NCI-H345 (cell line): ENCODE results near the gene PPM1H.
"Not testable (repeated sequence)": the region's sequence is repeated elsewhere in the genome, so short reads cannot be mapped to it uniquely, and the experiment has no call there.

ENCODE experiments used
- DNase-seq: peaks from one replicate; lab custom pipeline; 2025; lab: John Stamatoyannopoulos, UW

PPM1H gene

GRCh38 chr12:62683776-62684569 is 251.0 kb downstream of the PPM1H start:
- no peak for DNase-seq

DNA sequence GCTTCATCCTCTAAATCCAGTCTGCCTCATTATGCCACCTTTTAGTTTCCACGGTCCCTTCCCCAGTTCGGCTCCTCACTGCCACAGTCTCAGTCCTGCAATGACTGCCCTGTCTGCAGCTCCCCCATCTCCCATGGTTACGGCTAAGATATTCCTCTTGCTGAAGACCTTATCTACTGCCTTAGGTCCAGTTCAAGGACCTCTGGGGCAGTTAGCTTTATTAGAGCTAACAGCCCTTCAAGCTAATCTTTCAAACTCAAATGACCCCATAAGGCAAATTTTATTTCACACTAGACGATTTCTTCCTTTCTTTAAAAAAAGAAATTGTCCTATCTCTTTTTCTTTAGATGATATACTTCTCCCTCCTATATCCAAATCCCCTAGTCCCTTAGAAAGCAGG is 253.6 kb downstream of the PPM1H start:
- DNase-seq, result no peak

DNA sequence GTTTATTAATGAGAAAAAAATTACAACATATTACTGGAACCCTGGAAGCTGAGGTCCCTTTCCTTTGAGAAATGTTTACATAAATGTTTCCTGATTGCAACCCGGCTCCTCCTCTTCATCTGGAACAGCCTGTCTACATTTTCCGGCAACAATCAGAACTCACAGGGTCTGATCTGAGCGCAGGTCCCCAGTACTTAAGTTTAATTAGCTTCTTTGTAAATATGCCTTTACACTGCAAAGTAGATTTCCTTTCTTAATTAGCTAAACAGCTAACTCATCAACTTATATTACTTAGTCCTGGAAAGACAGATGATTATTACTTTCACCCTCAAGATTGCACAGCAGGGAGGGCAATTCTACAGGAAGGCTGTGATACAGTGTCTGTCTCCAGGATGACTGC is 255.3 kb downstream of the PPM1H start:
- no peak for DNase-seq

DNA sequence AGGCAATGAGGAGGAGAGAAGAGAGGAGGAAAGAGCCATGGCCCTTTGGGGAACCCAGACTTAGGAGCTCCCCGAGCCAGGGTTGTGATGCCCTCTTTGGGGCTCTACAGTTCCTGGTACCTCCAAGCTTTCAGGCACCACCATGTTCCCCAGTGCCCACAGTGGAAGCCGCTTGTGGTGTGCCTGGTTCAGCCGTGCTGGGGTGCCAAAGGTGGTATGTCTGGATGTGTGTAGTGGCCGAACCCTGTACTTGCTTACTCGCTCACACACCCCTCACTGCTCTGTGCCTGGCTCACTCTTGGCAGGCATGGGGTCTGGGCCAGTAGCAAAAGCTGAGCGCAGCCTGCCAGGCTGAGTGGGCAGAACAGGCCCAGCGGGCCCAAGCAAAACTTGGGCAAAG is 257.6 kb downstream of the PPM1H start:
- DNase-seq, result no peak

DNA sequence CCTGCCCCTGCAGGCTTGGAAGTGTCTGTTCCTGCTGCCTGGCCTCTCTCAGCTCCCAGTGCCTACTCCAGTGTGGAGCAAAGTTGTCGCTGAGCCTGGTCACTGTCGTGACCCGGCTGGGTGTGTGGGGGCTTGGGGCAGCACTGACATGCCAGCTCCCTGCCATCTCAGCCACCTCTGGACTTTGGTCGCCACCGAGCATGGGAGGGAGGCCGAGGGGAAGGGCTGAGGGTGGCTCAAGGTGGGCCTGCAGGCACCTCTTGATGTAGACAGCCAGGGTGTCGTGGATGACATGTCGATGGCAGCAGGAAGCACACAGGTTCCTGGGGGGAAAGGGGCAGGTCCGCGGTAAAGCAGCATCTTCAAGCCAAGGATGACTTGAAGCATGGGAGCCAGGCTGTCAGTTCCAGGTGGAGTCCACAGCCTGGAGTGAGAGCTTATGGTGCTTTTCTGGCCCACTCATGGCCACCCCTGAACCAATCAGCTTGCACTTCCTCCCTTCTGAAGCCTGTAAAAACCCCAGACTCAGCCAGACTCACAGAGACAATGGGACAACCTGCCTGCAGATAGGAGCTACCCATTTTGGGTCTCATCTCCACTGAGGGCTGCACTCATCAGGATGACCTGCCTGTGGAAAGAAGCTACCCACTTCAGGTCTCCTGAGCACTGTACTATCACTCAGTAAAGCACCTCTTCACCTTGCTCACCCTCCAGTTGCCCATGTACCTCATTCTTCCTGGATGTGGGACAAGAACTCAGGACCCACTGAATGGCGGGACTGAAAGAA is 258.2 kb downstream of the PPM1H start:
- no peak for DNase-seq

- DNase-seq, result no peak
These were observed 261.7 kb downstream of the PPM1H start for GRCh38 chr12:62673028-62673815.

DNA sequence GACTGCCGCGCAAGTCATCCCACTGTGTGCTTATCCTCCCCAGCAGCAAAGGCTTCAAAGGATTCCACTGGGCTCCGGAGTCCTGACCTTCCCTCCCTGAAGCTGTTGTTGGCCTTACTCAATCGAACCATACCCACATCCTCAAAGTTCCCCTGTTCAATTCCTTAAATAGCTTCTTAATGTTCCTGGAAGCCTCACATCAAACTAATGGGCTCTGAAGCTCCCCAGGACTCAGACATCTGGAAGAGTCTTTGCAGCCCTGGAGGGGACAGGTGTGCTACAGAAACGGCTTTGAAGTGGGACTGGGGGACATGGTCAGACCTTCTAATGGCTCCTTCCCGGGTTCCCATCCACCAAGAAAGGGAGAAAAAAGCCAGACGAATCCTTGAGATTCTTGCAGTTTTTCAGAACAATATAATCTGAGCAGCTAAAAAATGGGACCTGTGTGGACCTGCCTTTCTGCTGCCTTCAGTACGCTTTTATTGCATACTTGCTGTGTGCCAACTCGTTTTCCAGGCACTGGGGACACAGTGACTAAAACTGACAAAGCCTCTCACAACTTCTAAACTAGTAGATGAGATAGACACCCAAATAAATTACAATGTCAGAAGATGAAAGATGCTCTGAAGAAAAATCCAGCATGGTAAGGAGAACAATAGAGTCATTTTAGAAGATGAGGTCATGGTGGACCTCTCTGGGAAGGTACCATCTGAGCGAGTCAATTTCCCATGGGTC is 263.8 kb downstream of the PPM1H start:
- no peak for DNase-seq

DNA sequence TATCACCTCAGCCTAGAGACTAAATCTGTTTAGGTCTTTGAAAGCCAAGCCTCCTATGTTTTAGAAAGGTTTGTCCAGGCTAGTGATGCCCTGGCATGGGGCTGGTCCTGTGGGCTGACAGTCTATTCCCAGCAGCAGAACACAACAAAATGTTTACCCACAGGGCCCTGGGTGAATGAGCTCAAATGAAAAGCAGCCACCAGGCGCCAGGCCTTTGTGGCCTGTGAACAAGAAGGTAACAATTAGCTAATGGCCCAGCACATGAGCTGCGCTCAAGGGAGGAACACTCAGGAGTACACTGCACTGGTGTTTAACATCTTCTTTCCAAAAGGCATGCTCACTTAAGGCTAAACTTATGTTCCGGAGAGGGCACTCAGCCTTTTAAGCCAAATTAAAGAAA is 266.2 kb downstream of the PPM1H start:
- no peak for DNase-seq

DNA sequence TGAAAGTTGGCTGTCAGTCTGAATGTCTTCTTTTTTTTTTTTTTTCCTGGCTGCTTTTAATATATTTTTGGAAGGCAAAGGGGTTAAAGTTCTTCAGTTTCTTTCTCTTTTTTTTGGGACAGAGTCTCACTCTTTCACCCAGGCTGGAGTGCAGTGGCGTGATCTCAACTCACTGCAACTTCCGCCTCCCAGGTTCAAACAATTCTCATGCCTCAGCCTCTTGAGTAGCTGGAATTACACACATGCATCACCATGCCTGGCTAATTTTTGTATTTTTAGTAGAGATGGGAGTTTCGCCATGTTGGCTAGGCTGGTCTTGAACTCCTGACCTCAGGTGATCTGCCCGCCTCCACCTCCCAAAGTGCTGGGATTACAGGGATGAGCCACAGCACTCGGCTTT is 270.0 kb downstream of the PPM1H start:
- not testable (repeated sequence) for DNase-seq

- DNase-seq, result no peak
These were observed 274.2 kb downstream of the PPM1H start for GRCh38 chr12:62660756-62661155.

GRCh38 chr12:62659453-62660295 is 275.3 kb downstream of the PPM1H start:
- DNase-seq, result no peak

GRCh38 chr12:62658910-62659309 is 276.0 kb downstream of the PPM1H start:
- DNase-seq, result no peak

DNA sequence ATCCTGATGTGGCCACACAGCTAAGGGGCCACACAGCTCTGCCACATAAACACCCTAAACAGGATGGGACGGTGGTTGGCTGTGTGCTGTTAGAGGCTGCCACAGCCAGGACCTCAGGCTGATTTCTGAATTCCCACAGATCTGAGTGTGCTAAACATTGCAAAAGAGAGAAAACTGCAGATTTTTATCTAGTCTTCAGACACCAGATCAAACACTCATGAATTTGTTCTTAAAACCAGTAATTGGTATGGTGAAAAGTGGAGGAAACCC is 277.7 kb downstream of the PPM1H start:
- DNase-seq, result no peak

DNA sequence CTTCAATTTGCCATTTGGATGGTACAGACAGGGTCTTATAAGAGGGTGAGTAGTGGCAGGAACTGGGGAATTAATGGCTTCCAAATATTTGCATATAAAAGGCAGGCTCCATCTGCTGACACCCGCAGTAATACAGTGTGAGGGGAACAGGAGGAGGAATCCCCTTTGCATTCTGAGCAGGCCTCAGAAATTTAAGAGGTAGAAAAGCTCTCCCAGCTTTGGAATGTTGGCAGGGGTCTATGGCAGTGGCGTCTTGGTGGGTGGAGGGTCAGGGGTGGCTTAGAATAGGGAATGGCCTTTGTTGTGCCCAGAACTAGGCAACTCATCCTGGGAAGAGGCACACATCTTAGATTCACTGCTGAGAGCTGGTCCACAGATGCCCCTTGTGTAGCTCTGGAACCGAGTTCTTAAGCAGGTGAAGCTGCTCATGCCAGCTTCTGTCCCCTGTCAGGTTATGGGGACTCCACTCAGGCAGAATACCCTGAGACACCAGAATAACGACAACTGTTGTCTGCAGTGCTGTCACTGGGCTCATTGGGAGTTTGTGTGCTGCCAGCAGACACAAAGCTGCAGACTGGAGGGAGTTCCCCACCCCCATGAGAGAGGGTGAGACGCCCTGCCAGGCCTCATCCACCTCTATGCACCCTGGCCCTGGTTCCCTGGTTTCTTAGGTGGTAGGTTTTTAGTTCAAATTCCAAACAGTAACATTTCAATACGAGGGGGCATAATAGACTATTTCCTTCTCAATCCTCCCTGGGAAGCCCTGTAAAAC is 278.2 kb downstream of the PPM1H start:
- no peak for DNase-seq

DNA sequence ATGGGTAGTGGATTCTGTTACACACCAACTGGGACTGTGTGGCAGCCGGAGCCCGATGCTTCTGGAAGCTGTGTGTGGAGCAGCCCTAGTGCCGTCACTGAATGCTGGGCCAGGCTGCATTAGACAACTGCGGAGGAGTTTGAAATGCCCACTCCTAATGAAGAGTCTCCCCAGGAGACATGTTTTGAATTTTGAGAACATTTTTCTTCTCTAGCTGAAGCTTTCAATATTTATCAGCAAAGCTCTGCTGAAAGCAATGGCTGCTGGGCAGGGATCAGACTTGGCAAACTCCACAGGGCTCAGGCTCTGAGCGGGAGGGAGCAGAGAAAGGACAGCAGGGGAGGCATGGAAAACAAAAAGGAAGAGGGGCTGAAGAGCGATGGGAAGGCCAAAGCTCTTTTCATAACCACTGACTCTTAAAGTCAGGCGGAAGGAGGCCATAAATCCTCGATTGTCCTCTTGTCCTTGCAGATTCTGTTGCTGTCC is 279.2 kb downstream of the PPM1H start:
- DNase-seq, result peak; percentile 8

GRCh38 chr12:62654326-62655241 is 280.4 kb downstream of the PPM1H start:
- no peak for DNase-seq

DNA sequence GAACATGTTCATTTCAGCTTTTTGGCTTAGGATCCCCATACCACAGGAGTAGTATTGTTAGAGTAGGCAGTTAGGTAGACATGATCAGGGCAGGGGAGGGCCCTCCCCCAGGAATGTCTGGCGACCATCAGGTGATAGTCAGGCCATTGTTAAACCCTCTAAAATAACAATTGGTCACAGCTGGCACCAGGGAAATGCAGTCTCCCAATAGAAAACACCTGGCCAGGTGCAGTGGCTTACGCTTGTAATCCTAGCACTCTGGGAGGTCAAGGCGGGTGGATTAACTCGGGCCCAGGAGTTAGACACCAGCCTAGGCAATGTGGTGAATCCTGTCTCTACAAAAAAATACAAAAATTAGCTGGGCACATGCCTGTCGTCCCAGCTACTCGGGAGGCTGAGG is 281.2 kb downstream of the PPM1H start:
- DNase-seq, result no peak

DNA sequence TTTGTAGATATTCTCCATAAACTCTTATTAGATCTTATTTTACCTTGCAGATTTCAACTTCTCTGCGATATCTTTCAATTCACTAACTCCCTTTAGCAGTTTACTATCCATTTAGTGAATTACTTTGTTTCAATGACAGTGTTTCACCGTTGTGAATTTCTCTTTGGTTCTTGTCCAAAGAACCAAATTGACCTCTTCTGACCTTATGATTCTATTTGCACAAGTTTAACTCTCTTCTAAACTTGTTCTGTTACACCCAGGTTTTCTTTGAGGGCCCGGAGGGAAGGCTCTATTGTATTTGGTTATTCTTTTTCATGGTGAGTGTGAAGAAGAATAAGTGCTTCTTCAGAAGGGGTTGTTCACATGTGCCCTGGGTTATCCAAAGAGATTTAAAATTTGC is 281.6 kb downstream of the PPM1H start:
- no peak for DNase-seq

- DNase-seq, result no peak
These were observed 283.8 kb downstream of the PPM1H start for GRCh38 chr12:62651138-62651537.
